KG1 (cell line): Measurements from ENCODE around the gene SHOX.

Experiments
- DNase-seq: peaks from one replicate; lab custom pipeline; 2025; lab: John Stamatoyannopoulos, UW

SHOX gene

DNA sequence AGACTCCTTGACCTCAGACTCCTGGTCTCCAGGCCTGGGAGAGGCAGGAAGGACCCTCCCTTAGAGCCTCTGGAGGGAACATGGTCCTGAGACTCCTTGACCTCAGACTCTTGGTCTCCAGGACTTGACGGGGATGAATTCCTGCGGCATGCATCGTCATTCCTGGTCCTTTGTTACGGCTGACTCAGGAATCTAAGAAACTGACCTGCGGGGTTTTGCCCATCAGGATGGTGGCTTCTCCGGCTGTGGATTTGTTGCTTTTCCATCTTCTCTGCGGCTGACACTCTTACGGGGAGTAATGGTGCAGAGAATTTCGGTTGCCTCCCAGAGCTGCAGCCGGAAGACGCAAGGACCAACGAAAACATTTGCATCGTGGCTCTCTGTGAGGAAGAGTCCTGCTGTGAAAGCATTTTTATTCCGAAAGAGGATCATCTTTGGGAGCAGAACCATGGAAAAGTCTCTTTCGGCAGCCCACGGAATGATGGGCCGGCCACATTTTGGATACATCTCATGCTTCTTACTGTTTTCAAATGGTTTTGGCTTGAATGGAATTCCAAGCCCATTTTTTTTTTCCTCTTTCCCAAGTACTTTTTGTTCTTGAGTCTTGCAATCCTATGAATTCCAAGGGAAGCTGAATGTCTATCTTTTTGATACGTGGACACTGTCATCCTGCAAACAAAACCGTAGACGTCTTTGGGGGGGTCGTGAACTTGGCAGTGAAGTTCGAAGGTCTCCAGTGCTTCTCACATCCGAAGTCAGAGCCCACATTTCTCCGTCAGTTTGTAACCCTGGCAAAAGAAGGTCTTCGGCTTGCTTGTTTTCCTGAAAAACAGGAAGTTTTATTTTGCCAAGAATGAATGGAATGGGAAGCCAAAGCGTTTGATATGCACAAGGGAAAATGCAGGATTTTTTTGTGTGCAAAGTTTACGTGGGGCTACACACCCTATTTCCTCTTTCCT, 36.5 kb downstream of the SHOX start:
- DNase-seq = no peak

DNA sequence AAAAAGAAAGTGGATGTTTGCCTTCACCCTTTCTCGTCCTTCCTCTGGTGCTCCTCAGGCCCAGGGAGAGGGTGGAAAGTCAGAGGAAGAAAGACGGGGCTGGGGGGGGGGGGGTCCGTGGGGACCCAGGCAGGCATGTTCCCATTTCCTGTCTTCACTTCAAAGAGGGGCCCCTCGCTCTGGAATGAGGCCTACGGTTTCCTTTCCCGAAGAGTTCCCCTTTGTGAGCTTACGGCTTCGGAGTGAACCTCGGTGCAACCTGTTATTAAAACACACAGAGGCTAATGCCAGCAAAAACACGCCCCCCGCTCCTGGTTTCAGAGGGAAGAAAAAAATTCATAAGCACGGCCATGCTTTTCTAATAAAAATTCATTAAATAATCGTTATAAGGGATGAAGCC, 40.1 kb downstream of the SHOX start:
- no peak for DNase-seq

DNA sequence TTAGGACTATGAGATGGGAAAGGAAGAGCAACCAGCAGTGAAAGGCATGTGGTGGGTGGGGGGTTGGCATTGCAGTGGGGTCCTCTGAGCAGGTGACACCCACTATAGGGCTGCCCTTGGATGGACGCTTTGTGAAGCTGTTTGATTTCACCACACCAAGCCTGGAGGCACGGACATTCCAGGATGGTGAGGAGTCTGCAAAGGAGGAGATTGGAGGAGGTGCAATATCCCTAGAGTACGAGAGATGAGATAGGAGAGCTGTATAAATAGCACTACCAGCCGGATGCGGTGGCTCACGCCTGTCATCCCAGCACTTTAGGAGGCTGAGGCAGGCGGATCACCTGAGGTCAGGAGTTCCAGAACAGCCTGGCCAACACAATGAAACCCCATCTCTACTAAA, 42.3 kb downstream of the SHOX start:
- no peak for DNase-seq

DNA sequence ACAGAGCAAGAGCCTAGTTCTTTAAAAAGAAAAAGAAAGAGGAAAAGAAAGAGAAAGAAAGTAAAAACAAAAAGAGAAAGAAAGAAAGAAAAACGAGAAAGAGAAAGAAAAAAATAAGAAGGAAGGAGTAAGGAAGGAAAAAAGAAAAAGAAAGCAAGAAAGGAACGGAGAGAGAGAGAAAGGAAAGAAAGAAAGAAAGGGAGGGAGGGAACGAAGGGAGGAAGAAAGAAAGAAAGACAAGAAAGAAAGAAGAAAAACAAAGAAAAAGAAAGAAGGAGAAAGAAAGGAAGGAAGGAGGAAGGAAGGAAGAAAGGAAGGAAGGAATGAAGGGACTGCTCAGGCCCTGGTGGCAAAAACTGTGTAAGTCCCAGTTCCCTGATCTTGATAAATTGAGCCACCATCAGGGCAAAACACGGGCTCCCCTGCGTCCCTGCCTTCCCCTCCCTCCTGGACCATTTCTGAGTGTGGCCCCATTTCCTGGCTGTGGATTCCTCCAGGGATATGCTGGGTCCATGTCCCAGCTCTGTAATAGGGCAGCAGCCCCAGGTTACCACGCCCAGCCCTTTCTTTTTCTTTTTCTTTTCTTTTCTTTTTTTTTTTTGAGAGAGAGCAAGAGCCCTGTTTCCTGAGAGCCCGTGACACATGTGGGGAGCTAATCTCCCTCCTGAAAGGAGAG, 44.8 kb downstream of the SHOX start:
- no peak for DNase-seq

DNA sequence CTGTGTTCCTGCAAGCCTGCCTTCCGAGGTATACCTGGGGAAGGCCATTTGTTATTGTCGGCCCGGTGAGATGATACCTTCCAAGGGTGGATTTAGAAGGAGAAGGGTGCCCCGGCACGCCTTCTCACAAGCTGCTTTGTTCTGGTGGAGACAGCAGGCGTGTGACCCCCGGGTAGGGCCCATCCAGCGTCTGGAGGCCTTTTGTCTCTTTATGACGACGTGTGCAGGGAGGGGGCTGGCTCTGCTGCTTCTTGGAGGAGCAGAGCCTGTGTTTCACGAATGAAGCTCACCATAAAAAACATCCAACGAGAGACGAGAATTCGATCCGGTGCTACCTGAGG, 45.3 kb downstream of the SHOX start:
- no peak for DNase-seq

DNA sequence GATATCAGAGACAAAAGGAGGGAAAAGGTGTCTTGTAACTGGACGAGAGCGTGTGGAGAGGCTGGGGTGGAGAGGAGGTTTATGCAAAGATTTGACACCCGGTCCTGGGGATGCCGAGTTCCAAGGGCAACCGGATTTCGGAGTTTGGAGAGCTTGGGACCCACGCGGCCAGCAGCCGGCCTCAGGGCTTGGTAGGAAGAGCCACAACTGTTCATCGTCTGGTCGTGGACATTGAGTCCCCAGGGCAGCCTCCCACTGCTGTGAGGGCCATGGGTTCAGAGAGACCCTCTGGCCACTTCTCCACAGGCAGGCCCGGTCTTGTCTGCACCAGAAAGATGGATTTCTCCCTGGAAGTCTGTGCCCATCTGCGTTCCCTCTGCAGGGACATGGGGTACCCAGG, 46.8 kb downstream of the SHOX start:
- no peak for DNase-seq

DNA sequence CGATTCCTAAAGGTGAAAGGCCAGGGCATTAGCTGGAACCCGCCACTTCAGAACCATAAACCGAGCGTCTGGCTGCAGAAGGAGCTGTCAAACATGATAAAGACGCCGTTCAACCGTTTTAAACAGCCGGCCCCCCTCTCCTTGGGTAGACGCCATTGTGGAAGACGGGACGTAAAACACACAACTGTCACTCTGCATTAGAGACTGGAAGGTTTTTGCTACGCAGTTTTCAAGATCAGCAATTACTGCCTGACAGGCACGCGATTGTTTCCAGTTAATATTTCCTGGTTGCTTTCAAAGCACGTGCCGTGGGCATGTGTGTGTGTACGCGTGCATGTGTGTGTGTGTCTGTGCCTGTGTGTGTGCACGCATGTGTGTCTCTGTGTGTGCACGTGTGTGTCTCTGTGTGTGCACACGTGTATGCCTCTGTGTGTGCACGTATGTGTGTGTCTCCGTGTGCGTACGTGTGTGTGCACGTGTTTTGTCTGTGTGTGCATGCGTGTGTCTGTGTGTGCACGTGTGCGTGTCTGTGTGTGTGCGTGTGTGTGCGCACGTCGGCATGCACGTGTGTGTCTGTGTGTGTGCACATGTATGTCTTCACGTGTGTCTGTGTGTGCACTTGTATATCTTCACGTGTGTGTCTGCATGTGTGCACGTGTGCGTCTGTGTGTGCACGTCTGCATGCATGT, 48.8 kb downstream of the SHOX start:
- DNase-seq = no peak

DNA sequence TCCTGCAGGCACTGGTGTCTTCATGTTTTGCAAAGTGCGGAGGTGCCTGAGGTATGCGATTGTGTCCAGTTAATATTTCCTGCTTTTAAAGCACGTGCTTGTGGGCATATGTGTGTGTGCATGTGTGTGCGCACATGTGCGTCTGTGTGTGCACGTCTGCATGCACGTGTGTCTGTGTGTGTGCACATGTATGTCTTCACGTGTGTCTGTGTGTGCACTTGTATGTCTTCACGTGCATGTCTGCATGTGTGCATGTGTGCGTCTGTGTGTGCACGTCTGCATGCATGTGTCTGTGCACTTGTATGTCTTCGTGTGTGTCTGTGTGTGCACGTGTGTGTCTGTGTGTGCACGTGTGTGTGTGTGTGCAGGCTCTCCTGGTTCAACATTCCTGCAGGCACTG, 49.5 kb downstream of the SHOX start:
- no peak for DNase-seq

DNA sequence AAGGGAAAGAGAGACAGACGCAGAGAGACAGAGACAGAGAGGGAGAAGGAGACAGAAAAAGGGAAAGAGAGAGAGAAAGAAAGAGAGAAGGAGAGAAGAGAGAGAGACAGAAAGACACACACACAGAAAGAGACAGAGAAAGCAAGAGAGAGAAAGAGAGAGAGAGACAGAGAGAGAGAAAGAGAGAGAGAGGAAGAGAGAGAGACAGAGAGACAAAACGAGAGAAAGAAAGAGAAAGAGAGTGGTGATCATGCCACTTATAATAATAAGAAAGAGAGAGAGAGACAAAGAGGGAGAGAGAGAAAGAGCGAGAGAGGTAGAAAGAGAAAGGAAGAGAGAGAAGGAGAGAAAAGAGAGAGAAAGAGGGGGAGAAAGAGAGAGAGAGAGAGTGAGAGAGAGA, 51.4 kb downstream of the SHOX start:
- DNase-seq = no peak

DNA sequence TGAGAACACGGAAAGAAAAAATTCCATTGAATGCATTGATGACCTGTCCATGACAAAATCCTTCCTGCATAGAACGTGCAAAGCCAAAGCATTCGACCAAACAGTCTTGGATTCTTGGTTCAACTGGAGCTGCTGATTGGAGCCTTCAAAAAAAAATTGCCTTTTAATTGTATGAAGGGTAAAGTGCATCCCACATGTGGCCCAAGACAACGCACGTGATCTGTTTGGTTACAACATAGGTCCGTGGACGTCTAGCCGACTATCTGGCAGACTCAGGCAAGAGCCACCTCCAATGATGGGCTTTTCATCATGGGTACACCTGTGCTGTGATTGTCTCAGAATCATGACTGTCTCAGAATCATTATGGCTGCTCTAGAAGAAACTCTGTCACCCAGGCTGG, 52.3 kb downstream of the SHOX start:
- no peak for DNase-seq

DNA sequence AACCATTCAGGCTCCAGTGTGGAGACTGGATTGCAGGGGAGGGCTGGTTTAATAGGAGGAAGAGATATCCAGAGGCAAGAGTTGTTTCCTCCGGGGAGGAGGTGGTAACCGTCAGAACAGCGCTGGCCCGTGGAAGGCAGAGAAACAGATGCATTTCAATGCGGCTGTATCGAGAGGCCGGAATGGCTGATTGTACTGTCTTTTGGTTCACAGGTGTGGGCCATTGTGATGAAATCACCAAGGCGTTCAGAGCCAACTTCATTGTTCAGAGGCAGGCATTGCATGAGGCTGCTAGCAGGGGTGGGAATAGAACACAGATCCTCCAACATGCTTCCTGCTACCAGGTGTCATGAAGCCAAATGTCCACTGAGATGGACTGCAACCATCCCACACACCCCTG, 53.0 kb downstream of the SHOX start:
- DNase-seq = no peak

DNA sequence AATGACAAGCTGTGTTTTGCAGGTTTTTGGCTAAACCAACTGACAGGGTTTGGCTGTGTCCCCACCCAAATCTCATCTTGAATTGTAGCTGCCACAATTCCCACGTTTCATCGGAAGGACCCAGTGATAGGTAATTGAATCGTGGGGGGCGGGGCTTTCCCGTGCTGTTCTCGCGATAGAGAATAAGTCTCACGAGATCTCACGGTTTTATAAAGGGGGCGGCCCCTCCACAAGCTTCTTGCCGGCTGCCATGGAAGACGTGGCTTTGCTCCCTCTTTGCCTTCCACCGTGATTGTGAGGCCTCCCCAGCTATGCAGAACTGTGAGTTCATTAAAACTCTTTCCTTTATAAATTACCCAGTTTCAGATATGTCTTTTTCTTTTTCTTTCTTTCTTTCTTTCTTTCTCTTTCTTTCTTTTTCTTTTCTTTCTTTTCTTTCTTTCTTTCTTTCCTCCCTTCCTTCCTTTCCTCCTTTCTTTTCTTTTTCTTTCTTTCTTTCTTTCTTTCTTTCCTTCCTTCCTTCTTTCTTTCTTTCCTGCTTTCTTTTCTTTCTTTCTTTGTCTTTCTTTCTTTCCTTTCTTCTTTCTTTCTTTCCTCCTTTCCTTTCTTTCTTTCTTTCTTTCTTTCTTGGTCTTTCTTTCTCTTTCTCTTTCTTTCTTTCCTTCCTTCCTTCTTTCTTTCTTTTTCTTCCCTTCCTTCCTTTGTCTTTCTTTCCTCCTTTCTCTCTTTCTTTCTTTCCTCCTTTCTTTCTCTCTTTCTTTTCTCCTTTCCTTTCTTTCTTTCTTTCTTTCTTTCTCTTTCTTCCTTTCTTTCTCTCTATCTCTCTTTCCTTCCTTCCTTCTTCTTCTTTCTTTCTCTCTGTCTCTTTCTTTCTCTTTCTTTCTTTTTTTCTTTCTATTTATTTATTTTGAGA, 54.8 kb downstream of the SHOX start:
- no peak for DNase-seq

DNA sequence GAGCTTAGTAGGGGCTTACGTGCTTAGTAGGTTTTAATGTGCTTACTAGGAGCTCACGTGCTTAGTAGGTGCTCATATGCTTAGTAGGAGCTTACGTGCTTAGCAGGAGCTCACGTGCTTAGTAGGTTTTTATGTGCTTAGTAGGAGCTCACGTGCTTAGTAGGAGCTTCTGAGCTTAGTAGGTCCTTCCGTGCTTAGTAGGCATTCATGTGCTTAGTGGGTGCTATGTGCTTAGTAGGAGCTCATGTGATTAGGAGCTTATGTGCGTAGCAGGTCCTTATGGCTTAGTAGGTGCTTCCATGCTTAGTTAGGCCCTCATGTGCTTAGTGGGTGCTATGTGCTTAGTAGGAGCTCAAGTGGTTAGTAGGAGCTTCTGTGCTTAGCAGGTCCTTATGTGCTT, 59.4 kb downstream of the SHOX start:
- no peak for DNase-seq

DNA sequence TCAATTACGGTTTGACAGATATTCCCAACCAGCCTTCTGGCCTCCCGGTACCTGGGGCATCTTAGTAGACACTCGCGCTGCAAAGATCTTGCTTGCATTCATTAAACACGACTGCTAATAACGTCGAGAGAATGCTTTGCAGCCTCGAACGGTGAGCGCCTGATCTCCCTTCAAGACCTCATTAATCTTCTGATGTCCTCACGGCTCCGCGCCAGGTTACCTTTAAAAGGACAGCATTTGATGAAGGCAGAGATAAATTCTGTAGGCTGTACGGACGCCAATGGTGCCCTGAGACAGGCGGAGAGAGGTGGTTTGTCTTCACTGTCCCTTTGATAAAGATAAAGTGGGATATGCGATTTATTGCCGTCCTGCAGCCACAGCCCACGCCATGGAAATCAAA, 64.2 kb downstream of the SHOX start:
- DNase-seq = no peak

DNA sequence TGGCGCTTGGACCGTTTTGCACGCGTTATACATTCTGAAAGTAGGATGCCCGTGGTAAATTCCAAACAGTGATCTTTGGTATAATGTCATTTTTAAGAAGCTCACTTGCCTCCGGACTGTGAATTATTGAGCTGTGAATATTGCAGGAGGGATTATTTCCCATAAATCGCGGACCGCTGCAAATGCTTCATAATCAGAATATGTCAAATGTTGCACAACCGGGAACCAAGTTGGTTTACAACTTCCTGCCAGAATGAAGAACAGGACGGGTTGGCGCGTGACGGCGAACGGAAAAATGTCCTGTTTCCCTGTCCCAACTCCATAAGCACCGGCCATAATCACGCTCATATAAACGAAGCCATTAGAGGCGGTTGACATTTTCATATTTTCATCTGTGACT, 67.6 kb downstream of the SHOX start:
- DNase-seq = no peak

DNA sequence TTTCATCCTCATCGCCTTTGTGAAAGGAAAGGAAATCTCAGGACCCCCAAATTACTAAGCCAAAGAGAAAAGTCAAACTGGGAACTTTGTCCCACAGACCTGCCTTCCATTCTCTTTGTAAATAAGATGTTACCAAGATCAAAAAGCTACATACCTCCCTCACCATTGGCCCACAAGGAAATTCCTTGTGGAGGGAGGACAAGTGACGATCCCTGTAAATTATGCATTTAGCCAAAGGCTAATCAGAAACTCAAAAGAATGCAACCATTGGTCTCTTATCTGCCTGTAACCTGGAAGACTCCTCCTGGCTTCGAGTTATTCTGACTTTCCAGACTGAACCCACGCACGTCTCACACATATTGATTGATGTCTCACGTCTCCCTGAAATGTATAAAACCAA, 70.3 kb downstream of the SHOX start:
- no peak for DNase-seq

DNA sequence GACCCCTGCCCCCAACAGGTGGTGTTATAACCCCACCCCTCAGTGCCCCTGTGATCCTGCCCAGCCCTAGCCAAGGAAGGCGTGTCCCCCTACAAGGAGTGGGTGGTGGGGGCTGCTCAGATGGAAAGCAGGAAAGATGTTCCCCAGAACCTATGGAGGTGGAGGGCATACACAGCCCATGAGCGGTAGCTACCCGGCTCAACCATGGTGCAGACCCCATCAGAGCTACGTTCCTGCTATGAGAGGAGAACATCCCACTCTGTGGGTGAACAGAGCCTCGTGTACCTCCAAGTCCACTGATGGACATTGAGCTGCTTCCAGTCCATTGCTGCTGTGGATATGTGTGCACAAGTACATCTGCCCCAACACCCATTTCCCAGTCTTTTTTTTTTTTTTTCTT, 71.1 kb downstream of the SHOX start:
- no peak for DNase-seq

DNA sequence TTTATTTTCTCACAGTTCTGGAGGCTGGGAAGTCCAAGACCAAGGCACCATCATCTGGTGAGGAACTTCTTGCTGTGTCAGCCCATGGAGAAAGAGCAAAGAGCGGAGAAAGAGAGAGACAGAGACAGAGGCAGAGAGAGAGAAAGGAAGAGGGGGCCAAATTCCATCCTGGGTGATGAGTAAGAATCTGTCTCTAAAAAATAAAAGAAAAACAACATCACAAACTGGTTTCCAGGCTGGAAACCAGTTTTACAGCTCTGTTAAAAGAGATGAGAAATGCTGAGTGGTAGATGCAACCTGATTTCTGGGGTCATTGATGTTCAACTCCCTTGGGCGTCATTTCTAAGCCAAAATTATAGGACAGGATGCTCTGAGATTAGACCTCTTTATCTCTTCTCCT, 72.9 kb downstream of the SHOX start:
- DNase-seq = no peak

DNA sequence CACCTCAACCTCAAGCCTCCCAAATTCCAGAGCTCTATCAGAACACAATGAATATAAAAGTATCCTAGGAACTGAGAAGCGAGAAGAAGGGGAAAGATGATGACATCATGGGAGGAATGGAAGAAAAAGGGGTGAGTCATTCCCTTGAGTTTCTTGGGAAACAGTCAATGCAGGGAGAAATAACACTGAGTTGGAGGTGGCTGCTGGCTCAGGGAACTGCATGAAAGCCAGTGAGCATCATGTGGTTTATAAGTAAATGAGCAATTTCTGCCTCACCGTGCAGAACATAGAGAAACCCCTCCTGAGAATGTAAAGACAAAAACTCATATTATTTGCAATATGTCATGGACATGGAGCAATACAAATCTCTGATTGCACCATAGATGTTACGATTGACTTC, 73.3 kb downstream of the SHOX start:
- no peak for DNase-seq
